ENCODE results near the gene MPPE1. TPM values are rescaled to one million over a fixed set of nuclear protein-coding genes. Genes with fewer than 3 reads are reported as not detected.

Gene MPPE1
- total and polyA plus RNA-seq, 9 of the 15 experiments (the other 6 are each of a cell fraction or from before 2014, with no cell fraction given), result 10.7 to 19.5 (median 13.3) TPM

GRCh38 chr18:11925800-11926481, 17.8 kb upstream of the MPPE1 start (continued):
- TF ChIP-seq CTCF (IDR thresholded peaks at IDR 0.05 in 2 of 3, conservative IDR thresholded peaks at IDR 0.05 in 1 of 3; ENCODE audit: insufficient read depth in 2 of 3, low read depth in 1 of 3, low read length in 3 of 3) (no peak), ZSCAN32 (CRISPR knock-in tag; IDR thresholded peaks at IDR 0.05) (no peak), ZNF785 (CRISPR knock-in tag; IDR thresholded peaks at IDR 0.05) (no peak), CCNT2 (IDR thresholded peaks at IDR 0.05; ENCODE audit: borderline replicate concordance, extremely low read depth, insufficient read length, low read depth, low read length) (peak; percentile 83), STAT5A (IDR thresholded peaks at IDR 0.05; ENCODE audit: borderline replicate concordance, low read length) (peak; percentile 75; the same call in 1 of the 2 replicates), DIDO1 (tag; IDR thresholded peaks at IDR 0.05; ENCODE audit: low read depth) (no peak), CHD7 (IDR thresholded peaks at IDR 0.05; ENCODE audit: low read depth, low read length) (no peak), NBN (IDR thresholded peaks at IDR 0.05; ENCODE audit: low read depth) (peak; percentile 93), ZKSCAN1 (IDR thresholded peaks at IDR 0.05; ENCODE audit: low read depth, low read length) (no peak; the same call in 1 of the 2 replicates), GTF3C2 (IDR thresholded peaks at IDR 0.05; ENCODE audit: borderline replicate concordance, extremely low read depth, insufficient read length) (no peak), HDAC1 (IDR thresholded peaks at IDR 0.05) (peak in 1 of 2 experiments; percentile 97; a peak in 2 of 4 replicates)
